ENCODE data around the gene CLNK.

CLNK gene

DNA sequence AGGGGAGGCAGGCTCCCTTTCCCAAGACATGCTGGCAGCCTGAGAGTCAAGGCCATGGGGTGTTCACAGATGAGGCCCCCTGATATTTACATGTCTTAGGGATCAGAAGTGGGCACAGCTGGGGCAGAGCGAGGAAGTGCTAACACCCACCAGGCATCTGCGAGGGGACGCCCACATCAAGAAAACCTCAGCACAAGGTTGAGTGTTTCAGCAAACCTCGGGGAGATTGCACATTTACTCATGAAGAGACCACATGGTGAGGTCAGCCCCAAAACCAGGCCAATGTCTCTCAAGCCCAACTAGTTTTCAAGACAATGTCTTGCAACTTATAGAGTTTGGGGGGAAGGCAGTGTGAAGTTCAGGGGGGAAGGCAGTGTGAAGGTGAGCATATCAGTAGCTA is 55.2 kb downstream of the CLNK start:
- TF ChIP-seq SIN3A (IDR thresholded peaks at IDR 0.05; ENCODE audit: borderline replicate concordance, insufficient read depth, low read length) (no peak), FOXP2 (optimal IDR thresholded peaks at IDR 0.05; ENCODE audit: borderline replicate concordance, extremely low read depth, extremely low read length, insufficient read depth) (no peak), POLR2AphosphoS5 (IDR thresholded peaks at IDR 0.05; ENCODE audit: low read depth, low read length) (no peak), TAF1 (IDR thresholded peaks at IDR 0.05; ENCODE audit: borderline replicate concordance, insufficient read depth, low read length) (no peak)
- TF ChIP-seq, protein P1, sequence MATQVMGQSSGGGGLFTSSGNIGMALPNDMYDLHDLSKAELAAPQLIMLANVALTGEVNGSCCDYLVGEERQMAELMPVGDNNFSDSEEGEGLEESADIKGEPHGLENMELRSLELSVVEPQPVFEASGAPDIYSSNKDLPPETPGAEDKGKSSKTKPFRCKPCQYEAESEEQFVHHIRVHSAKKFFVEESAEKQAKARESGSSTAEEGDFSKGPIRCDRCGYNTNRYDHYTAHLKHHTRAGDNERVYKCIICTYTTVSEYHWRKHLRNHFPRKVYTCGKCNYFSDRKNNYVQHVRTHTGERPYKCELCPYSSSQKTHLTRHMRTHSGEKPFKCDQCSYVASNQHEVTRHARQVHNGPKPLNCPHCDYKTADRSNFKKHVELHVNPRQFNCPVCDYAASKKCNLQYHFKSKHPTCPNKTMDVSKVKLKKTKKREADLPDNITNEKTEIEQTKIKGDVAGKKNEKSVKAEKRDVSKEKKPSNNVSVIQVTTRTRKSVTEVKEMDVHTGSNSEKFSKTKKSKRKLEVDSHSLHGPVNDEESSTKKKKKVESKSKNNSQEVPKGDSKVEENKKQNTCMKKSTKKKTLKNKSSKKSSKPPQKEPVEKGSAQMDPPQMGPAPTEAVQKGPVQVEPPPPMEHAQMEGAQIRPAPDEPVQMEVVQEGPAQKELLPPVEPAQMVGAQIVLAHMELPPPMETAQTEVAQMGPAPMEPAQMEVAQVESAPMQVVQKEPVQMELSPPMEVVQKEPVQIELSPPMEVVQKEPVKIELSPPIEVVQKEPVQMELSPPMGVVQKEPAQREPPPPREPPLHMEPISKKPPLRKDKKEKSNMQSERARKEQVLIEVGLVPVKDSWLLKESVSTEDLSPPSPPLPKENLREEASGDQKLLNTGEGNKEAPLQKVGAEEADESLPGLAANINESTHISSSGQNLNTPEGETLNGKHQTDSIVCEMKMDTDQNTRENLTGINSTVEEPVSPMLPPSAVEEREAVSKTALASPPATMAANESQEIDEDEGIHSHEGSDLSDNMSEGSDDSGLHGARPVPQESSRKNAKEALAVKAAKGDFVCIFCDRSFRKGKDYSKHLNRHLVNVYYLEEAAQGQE (IDR thresholded peaks at IDR 0.05; ENCODE audit: insufficient read depth in 1 of 2, low read depth in 2 of 2, low read length in 2 of 2): no peak

DNA sequence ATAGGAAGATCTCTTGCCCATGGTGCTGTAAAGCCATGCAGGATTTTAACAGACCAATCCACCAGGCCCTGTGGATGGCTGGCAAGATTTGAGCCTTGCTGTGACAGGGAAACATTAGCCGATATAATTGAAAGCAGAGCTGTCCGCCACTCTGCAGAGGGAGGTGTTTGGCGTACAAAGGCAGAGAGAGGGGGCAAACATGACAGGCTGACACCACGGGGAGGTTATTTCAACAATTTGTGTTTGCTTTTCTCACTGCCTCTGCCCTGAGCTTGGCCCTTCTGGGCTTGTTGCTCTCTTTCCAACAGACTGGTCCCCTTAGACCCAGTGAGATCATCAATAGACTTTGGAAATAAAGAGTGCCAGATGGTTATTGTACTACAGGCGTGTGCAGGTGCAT is 59.4 kb downstream of the CLNK start:
- no peak for TF ChIP-seq TAF1 (IDR thresholded peaks at IDR 0.05; ENCODE audit: borderline replicate concordance, insufficient read depth, low read length)
- no peak for TF ChIP-seq POLR2AphosphoS5 (IDR thresholded peaks at IDR 0.05; ENCODE audit: low read depth, low read length)
- no peak for TF ChIP-seq FOXP2 (optimal IDR thresholded peaks at IDR 0.05; ENCODE audit: borderline replicate concordance, extremely low read depth, extremely low read length, insufficient read depth)
- TF ChIP-seq SIN3A (IDR thresholded peaks at IDR 0.05; ENCODE audit: borderline replicate concordance, insufficient read depth, low read length): no peak
- TF ChIP-seq, protein P1 (IDR thresholded peaks at IDR 0.05; ENCODE audit: insufficient read depth in 1 of 2, low read depth in 2 of 2, low read length in 2 of 2): no peak

DNA sequence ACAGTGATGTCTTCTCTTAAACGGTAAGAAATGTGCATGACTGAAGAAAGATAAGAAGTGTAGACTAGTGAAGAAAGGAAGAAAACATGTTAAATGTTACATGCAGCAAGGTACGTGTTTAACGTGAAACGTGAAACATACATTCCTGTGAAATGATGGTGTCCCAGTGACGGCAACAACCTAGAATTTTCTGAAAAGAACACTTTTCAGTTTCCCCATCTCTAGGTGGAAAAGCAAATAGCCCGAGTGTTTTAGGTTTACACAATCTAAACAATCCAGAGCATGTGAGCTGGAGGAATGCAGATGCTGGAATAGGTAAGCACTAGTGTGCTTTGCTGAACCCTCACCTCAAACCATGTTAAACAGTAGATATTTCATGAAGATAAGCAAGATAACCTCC is 60.7 kb downstream of the CLNK start:
- TF ChIP-seq, protein P1 (IDR thresholded peaks at IDR 0.05; ENCODE audit: insufficient read depth in 1 of 2, low read depth in 2 of 2, low read length in 2 of 2): no peak
- TF ChIP-seq FOXP2 (optimal IDR thresholded peaks at IDR 0.05; ENCODE audit: borderline replicate concordance, extremely low read depth, extremely low read length, insufficient read depth) (no peak), POLR2AphosphoS5 (IDR thresholded peaks at IDR 0.05; ENCODE audit: low read depth, low read length) (no peak), SIN3A (IDR thresholded peaks at IDR 0.05; ENCODE audit: borderline replicate concordance, insufficient read depth, low read length) (no peak), TAF1 (IDR thresholded peaks at IDR 0.05; ENCODE audit: borderline replicate concordance, insufficient read depth, low read length) (no peak)

DNA sequence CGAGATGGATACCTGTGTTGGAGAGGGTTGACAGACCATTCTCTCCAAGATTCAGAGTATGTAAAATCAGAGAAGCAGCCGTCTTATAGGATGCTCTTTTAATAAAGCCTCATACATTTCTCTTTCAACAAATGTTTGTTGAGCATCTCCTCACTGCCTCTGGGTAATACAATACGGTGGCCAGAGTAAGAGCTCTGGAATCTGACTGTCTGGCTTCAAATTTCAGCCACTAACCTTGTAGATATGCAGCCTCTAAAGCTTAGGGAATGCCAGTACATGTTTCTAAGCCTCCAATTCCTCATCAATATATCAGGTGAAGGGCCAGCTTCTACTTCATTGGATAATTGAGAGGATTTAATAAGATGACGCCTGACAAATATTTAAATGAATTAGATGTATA is 61.3 kb downstream of the CLNK start:
- TF ChIP-seq POLR2AphosphoS5 (IDR thresholded peaks at IDR 0.05; ENCODE audit: low read depth, low read length) (no peak), FOXP2 (optimal IDR thresholded peaks at IDR 0.05; ENCODE audit: borderline replicate concordance, extremely low read depth, extremely low read length, insufficient read depth) (no peak), SIN3A (IDR thresholded peaks at IDR 0.05; ENCODE audit: borderline replicate concordance, insufficient read depth, low read length) (no peak), TAF1 (IDR thresholded peaks at IDR 0.05; ENCODE audit: borderline replicate concordance, insufficient read depth, low read length) (no peak)

DNA sequence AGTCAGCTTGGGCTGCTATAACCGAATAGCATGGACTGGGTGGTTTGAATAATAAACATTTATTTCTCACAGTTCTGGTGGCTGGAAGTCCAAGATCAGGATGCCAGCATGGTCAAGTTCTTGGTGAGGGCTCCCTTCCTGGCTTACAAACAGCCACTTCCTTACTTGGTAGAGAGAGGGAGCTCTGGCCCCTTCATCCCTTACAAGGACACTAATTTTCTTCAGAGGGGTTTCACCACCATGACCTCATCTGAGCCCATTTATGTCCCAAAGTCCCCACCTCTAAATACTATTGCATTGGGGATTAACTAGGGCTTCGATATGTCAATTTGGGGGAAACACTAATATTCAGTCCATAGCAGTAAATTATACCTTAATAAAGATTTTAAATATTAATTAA is 61.8 kb downstream of the CLNK start:
- TF ChIP-seq, protein P1 (IDR thresholded peaks at IDR 0.05; ENCODE audit: insufficient read depth in 1 of 2, low read depth in 2 of 2, low read length in 2 of 2): no peak
- no peak for TF ChIP-seq POLR2AphosphoS5 (IDR thresholded peaks at IDR 0.05; ENCODE audit: low read depth, low read length)

Data from PFSK-1 (cell line).